Measurements from ENCODE around the gene P3H4. TPM values are rescaled to one million over a fixed set of nuclear protein-coding genes. Genes with fewer than 3 reads are reported as not detected.

Gene P3H4
- total RNA-seq, 1 experiment from 2014 or later, result 24.0 TPM

DNA sequence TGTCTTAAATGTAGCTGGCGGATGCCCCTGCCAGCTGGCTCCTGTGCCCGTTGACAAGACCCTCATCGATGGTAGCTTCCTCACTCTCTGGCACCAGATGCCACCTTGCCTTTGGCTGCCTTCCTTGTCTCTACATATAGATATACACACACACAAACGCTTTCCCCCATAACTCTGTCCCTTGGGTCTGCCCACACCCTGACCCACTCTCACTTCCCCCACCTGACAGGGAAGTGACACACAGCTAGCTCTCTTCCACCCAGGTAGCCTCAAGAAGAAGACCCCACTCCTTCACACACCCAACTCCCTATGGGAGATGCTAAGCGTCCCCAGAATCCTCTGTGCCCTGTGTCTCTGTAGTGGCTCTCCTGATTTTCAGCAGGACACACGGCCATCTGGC, 50.9 kb downstream of the P3H4 start:
- Histone ChIP-seq H2BK20ac (ENCODE audit: low read depth, low read length, poor library complexity, severe bottlenecking) (no peak overlapping the region), H2BK120ac (ENCODE audit: low read depth, low read length, poor library complexity, severe bottlenecking) (no peak overlapping the region), H3T11ph (ENCODE audit: low read length) (no peak overlapping the region), H3K18ac (ENCODE audit: insufficient read length, low read depth, low read length) (no peak overlapping the region), H3K14ac (ENCODE audit: insufficient read depth, low read length) (no peak overlapping the region), H2AK5ac (ENCODE audit: insufficient read length, low read length) (no peak overlapping the region), H2BK5ac (ENCODE audit: insufficient read length, low read length) (no peak overlapping the region), H3K79me2 (ENCODE audit: insufficient read depth, low read length) (no peaks in the 10 kb centered on the region), H3K9me3 (ENCODE audit: control insufficient read depth, low read depth, low read length) (no peaks in the 10 kb centered on the region), H3K23me2 (ENCODE audit: insufficient read length, low read depth, low read length, poor library complexity, severe bottlenecking) (no peaks in the 10 kb centered on the region), H2BK15ac (ENCODE audit: low read depth, low read length) (no peak overlapping the region), H2AFZ (ENCODE audit: low read length) (no peak overlapping the region), H4K91ac (ENCODE audit: insufficient read length, low read depth, low read length) (no peak overlapping the region), H3K4ac (ENCODE audit: low read depth, low read length) (no peak overlapping the region), H2BK12ac (ENCODE audit: insufficient read length, low read depth, low read length) (no peak overlapping the region), H4K5ac (ENCODE audit: insufficient read length, low read depth, low read length) (no peak overlapping the region), H3K27ac (ENCODE audit: insufficient read length, low read depth, low read length) (no peak overlapping the region), H3K27me3 (ENCODE audit: insufficient read depth, low read length) (no peaks in the 10 kb centered on the region), H3K23ac (ENCODE audit: insufficient read length, low read depth, low read length) (no peak overlapping the region), H4K20me1 (ENCODE audit: control insufficient read depth, insufficient read depth, insufficient read length) (no peaks in the 10 kb centered on the region), H3K79me1 (ENCODE audit: insufficient read depth, low read depth, low read length, poor library complexity, severe bottlenecking) (no peaks in the 10 kb centered on the region), H3K4me2 (ENCODE audit: insufficient read depth, insufficient read length, low read length) (no peak overlapping the region), H3K56ac (ENCODE audit: insufficient read length, low read depth, low read length) (no peak overlapping the region), H4K8ac (replicated peaks; ENCODE audit: insufficient read length, low read depth, low read length) (no peak overlapping the region), H3K9ac (ENCODE audit: extremely low read depth, insufficient read length, low read length) (no peak overlapping the region), H3K4me1 (ENCODE audit: insufficient read depth, low read length) (no peaks in the 10 kb centered on the region)
- WGBS (ENCODE audit: extremely low coverage, insufficient read length, low lambda C conversion rate), result no CpG with 5 or more reads among the region's 6 CpGs
- Mint-ChIP-seq H3K4me1 (no peaks in the 10 kb centered on the region), H3K27ac (peak overlapping the region in 2 of 3 experiments; percentile 59 to 82; a peak in 3 of 7 replicates), H3K4me3 (no peak overlapping the region), H3K27me3 (ENCODE audit: low read depth) (no peaks in the 10 kb centered on the region), H3K36me3 (ENCODE audit: insufficient read depth in 1 of 3, low read depth in 3 of 3) (peaks cover 62 to 91% (median 84%) of the 10 kb centered on the region in 3 experiments), H3K9me3 (no peaks in the 10 kb centered on the region)
- TF ChIP-seq CTCF (conservative IDR thresholded peaks at IDR 0.05), result no peak
- DNase-seq, result no peak

Measured in H9 (cell line).